HG02571 (cell line): ENCODE data around the gene HSPB7.
"Not testable (repeated sequence)": the region's sequence is repeated elsewhere in the genome, so short reads cannot be mapped to it uniquely, and the experiment has no call there.

ENCODE experiments used
- ATAC-seq: cut with Tn5 transposase; IDR thresholded peaks from one replicate; pipeline ENCODE4 v1.9.1; 2021; ENCODE audit warnings: mild to moderate bottlenecking, moderate library complexity; ENCODE audit not compliant: unreplicated experiment

The HSPB7 gene

GRCh38 chr1:16023050-16023653 is 5.3 kb upstream of the HSPB7 start:
- no peak for ATAC-seq

GRCh38 chr1:16022393-16022792 is 4.5 kb upstream of the HSPB7 start:
- no peak for ATAC-seq

- no peak for ATAC-seq
These were observed 3.8 kb upstream of the HSPB7 start, which contains the start of gene CLCNKA for GRCh38 chr1:16021681-16022080. TSS of gene CLCNKA (plus strand) at chr1:16022036. CDS start at chr1:16022620, 584 bp downstream.

GRCh38 chr1:16020878-16021277 is 3.0 kb upstream of the HSPB7 start:
- not testable (repeated sequence) for ATAC-seq

- no peak for ATAC-seq
These were observed 2.5 kb upstream of the HSPB7 start for GRCh38 chr1:16020325-16020724.

GRCh38 chr1:16019644-16020277 is 1.9 kb upstream of the HSPB7 start:
- ATAC-seq, result no peak

- no peak for ATAC-seq
These were observed 1.2 kb upstream of the HSPB7 start for GRCh38 chr1:16018749-16019643.

- no peak for ATAC-seq
These were observed 465 bp upstream of the HSPB7 start for GRCh38 chr1:16018308-16018707.

GRCh38 chr1:16017076-16017460 is 775 bp downstream of the HSPB7 start:
- ATAC-seq, result no peak

- ATAC-seq, result no peak
These were observed 1.6 kb downstream of the HSPB7 start for GRCh38 chr1:16015960-16016901.

- no peak for ATAC-seq
These were observed 2.4 kb downstream of the HSPB7 start for GRCh38 chr1:16015491-16015890.

- no peak for ATAC-seq
These were observed 3.0 kb downstream of the HSPB7 start for GRCh38 chr1:16014509-16015482.

- no peak for ATAC-seq
These were observed 4.0 kb downstream of the HSPB7 start for GRCh38 chr1:16013908-16014258.

- ATAC-seq, result no peak
These were observed 4.5 kb downstream of the HSPB7 start for GRCh38 chr1:16013220-16013907.

GRCh38 chr1:16012590-16013219 is 5.1 kb downstream of the HSPB7 start:
- no peak for ATAC-seq

GRCh38 chr1:16011936-16012589 is 5.8 kb downstream of the HSPB7 start:
- no peak for ATAC-seq

GRCh38 chr1:16010837-16011236 is 7.0 kb downstream of the HSPB7 start:
- no peak for ATAC-seq

- ATAC-seq, result no peak
These were observed 8.2 kb downstream of the HSPB7 start for GRCh38 chr1:16009678-16010077.
